Measurements from ENCODE around the gene SF3B2.
"Not testable (repeated sequence)": the region's sequence is repeated elsewhere in the genome, so short reads cannot be mapped to it uniquely, and the experiment has no call there.

SF3B2 gene

DNA sequence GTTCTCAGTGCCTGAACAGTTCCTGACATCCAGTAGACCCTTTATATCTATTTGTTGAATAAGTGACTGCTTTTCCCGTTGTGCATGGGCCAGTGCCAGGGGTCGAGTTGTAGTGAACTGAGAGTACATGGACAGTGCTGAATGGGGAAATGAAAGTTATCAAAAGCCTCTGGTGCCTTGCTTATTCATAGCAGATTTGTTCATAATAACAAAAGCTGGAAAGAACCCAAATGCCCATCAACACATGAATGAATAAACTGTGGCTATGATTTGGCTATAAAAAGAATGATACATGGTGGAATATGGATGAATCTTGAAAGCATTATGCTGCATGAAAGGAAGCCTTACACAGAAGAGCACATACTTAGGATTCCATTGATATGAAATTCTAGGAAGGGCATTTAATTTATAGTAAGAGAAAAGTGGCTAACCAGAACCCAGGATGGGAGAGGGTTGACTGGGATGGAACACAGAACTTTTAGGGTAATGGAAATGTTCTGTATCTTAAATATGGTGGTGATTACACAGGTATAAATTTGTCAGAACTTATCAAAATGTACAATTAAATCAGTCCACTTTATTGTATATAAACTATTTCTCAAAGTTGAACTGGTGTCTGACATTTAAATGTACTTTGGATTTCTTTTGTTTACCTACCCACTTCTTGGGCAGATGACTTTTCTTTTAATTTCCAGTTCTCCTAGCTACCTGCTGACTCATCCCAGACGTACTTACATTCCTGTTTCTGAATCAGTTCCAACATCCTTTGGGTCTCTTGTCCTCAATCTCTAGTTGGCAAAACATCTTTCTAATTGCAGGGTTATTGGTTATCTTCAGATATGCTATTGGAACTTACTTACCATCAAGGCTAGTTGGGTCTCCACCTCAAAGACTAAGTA lies 60.7 kb downstream of the SF3B2 start:
- no peak for DNase-seq

GRCh38 chr11:66114957-66115356 lies 62.8 kb downstream of the SF3B2 start:
- DNase-seq: not testable (repeated sequence)

- no peak for DNase-seq
These were observed 63.6 kb downstream of the SF3B2 start for GRCh38 chr11:66115638-66116301.

GRCh38 chr11:66116576-66117361 lies 64.6 kb downstream of the SF3B2 start:
- DNase-seq: no peak

- no peak for DNase-seq
These were observed 66.7 kb downstream of the SF3B2 start for GRCh38 chr11:66118847-66119246.
